GM12878 (cell line): ENCODE data around the gene ZFP36. TPM values are rescaled to one million over a fixed set of nuclear protein-coding genes. Genes with fewer than 3 reads are reported as not detected.

Source experiments
- ATAC-seq: fragments of 200-7000 bp; cut with Tn5 transposase; 3 replicates; pipeline ENCODE4 v1.9.1; 2020; ENCODE audit warnings: mild to moderate bottlenecking, moderate library complexity
- BruUV-seq: library from RNA; stranded (reverse); fragments of 400-500 nt; replicated peaks from 2 replicates; lab custom pipeline; 2021; lab: Mats Ljungman, UMichigan
- CTCF ChIA-PET: fragments of 300-600 bp; sonication (Branson Sonifier 250); formaldehyde crosslinking; extraction: SDS; loops from one replicate; lab custom pipeline; 2021; ENCODE audit warnings: inconsistent platforms; lab: Yijun Ruan, JAX
- POLR2A ChIA-PET: fragments of 350-600 bp; formaldehyde crosslinking; extraction: SDS; loops from one replicate; lab custom pipeline; 2021; ENCODE audit warnings: inconsistent platforms; lab: Charles Lee
- RAD21 ChIA-PET: fragments of 300-600 bp; sonication (Branson Sonifier 250); formaldehyde crosslinking; loops from one replicate; lab custom pipeline; 2023; ENCODE audit warnings: antibody characterized with exemption; ENCODE audit not compliant: unreplicated experiment; lab: Charles Lee
- SMC1A ChIA-PET: fragments of 300-600 bp; sonication (Branson Sonifier 250); formaldehyde crosslinking; loops from one replicate; lab custom pipeline; 2023; ENCODE audit not compliant: unreplicated experiment, uncharacterized antibody; lab: Charles Lee
- DNase-seq: peaks from one replicate; pipeline ENCODE4 v3.0.0-alpha.2; 2011; ENCODE audit warnings: low read depth, low spot score
- FAIRE-seq: peaks from 3 replicates; lab custom pipeline; 2011; peaks lifted over from hg19 to GRCh38; lab: Jason Lieb, UNC
- H2AFZ ChIP-seq: 2 replicates; pipeline ENCODE4 v1.6.0; 2011; ENCODE audit warnings: low read depth, low read length, control low read depth; ENCODE audit not compliant: control insufficient read depth
- H3K27ac ChIP-seq: 2 replicates; pipeline ENCODE4 v1.5.1; 2011; ENCODE audit warnings: control low read depth; ENCODE audit not compliant: control insufficient read depth, insufficient read depth
- H3K27me3 ChIP-seq, 2 experiments: replicated peaks in 1 of 2; 2 replicates each; pipeline versions ENCODE4 v1.6.0 to v1.6.1; 2011; ENCODE audit warnings: low read length in 1 of 2; ENCODE audit not compliant: control insufficient read depth in 2 of 2, insufficient read depth in 2 of 2
- H3K36me3 ChIP-seq, 2 experiments: 2 replicates each; pipeline ENCODE4 v1.5.1; 2011; ENCODE audit warnings: low read length in 1 of 2; ENCODE audit not compliant: control insufficient read depth in 2 of 2, insufficient read depth in 2 of 2
- H3K4me1 ChIP-seq: 2 replicates; pipeline ENCODE4 v1.6.1; 2011; ENCODE audit warnings: mild to moderate bottlenecking, low read length, moderate library complexity, mixed read lengths; ENCODE audit not compliant: control insufficient read depth, insufficient read depth
- H3K4me2 ChIP-seq: 2 replicates; pipeline ENCODE4 v1.6.0; 2011; ENCODE audit warnings: control low read depth; ENCODE audit not compliant: control insufficient read depth, insufficient read depth
- H3K4me3 ChIP-seq: fragments of 200-600 bp; sonication (generic); 2 replicates; pipeline ENCODE4 v1.5.1; 2016
- H3K79me2 ChIP-seq: 2 replicates; pipeline ENCODE4 v1.6.0; 2011; ENCODE audit warnings: low read length; ENCODE audit not compliant: control insufficient read depth, insufficient read depth
- H3K9ac ChIP-seq: 2 replicates; pipeline ENCODE4 v1.8.0; 2011; ENCODE audit warnings: low read length, control low read depth, mixed read lengths; ENCODE audit not compliant: control insufficient read depth, insufficient read depth
- H3K9me3 ChIP-seq: replicated peaks from 3 replicates; pipeline ENCODE4 v1.5.1; 2011; ENCODE audit warnings: mild to moderate bottlenecking, low read length; ENCODE audit not compliant: control insufficient read depth, insufficient read depth
- H4K20me1 ChIP-seq: 2 replicates; pipeline ENCODE4 v1.6.0; 2011; ENCODE audit not compliant: control insufficient read depth, insufficient read depth
- BACH1 ChIP-seq: fragments of 450-650 bp; IDR thresholded peaks from 2 replicates; pipeline ENCODE4 v1.6.1; 2017; ENCODE audit warnings: mild to moderate bottlenecking, borderline replicate concordance
- BHLHE40 ChIP-seq, 2 experiments: fragments of 450-650 bp in 1 of 2; IDR thresholded peaks; 2 replicates each; pipeline ENCODE4 v1.6.1; 2011 to 2017; ENCODE audit warnings: low read depth in 2 of 2, borderline replicate concordance in 1 of 2, improper control_type of control experiment in 1 of 2, low read length in 1 of 2, mild to moderate bottlenecking in 1 of 2
- CBFB ChIP-seq: IDR thresholded peaks from 2 replicates; pipeline ENCODE4 v1.6.1; 2016; ENCODE audit warnings: antibody characterized with exemption, low read depth
- EGR1 ChIP-seq, 2 experiments: IDR thresholded peaks; 1 replicate in 1 of 2; 2 replicates in 1 of 2; pipeline ENCODE4 v1.6.1; 2011 to 2012; ENCODE audit warnings: low read depth in 2 of 2, low read length in 2 of 2, borderline replicate concordance in 1 of 2, mild to moderate bottlenecking in 1 of 2, moderate library complexity in 1 of 2
- FOXM1 ChIP-seq: IDR thresholded peaks from 2 replicates; pipeline ENCODE4 v1.6.1; 2012; ENCODE audit warnings: low read depth, mild to moderate bottlenecking, inconsistent platforms, low read length, moderate library complexity
- HDAC6 ChIP-seq: fragments of 200-600 bp; sonication (generic); IDR thresholded peaks from one replicate; pipeline ENCODE4 v1.8.0; 2017; ENCODE audit warnings: antibody characterized with exemption; ENCODE audit not compliant: unreplicated experiment
- MTA3 ChIP-seq: IDR thresholded peaks from 2 replicates; pipeline ENCODE4 v1.6.1; 2012; ENCODE audit warnings: low read length, inconsistent platforms, borderline replicate concordance
- NFYA ChIP-seq: IDR thresholded peaks from 2 replicates; pipeline ENCODE4 v1.6.1; 2011; ENCODE audit warnings: low read depth, mild to moderate bottlenecking, low read length, improper control_type of control experiment, borderline replicate concordance
- POLR2A ChIP-seq: IDR thresholded peaks from 2 replicates; pipeline ENCODE4 v1.6.1; 2011; ENCODE audit warnings: low read depth, mild to moderate bottlenecking, low read length
- POLR2AphosphoS2 ChIP-seq: IDR thresholded peaks from 2 replicates; pipeline ENCODE4 v1.6.1; 2011; ENCODE audit warnings: low read depth, mild to moderate bottlenecking, low read length, improper control_type of control experiment, moderate library complexity
- RUNX3 ChIP-seq: IDR thresholded peaks from 2 replicates; pipeline ENCODE4 v1.6.1; 2012; ENCODE audit warnings: low read length, inconsistent platforms
- TCF12 ChIP-seq: IDR thresholded peaks from 2 replicates; pipeline ENCODE4 v1.6.1; 2011; ENCODE audit warnings: low read depth, mild to moderate bottlenecking, low read length
- WGBS: methylation state at CpG from one replicate; pipeline ENCODE4 v1.1.6; 2016; ENCODE audit warnings: low lambda C conversion rate; ENCODE audit not compliant: insufficient replicate concordance, insufficient coverage; ENCODE audit errors: missing lambda C conversion rate; 5-methylcytosine and 5-hydroxymethylcytosine counted together
- in situ Hi-C: fragments of 300-500 bp; cut with MboI; formaldehyde crosslinking; loops from 9 replicates; pipeline ENCODE4 v1.14.3; 2018; ENCODE audit warnings: mixed read lengths
- intact Hi-C: fragments of 100-400 bp; cut with micrococcal nuclease; formaldehyde crosslinking; loops from one replicate; pipeline ENCODE4 v1.14.2; 2022; ENCODE audit not compliant: unreplicated experiment
- polyA plus RNA-seq, 11 experiments: library from polyadenylated mRNA; depleted of rRNA in 4 of 11; unstranded in 6 of 11; stranded (reverse) in 5 of 11; fragments of >200 nt; fragmentation: Nextera tagmentation in 4 of 11; fragmentation: Illumina TruSeq in 1 of 11; extraction: Ambion mirVana in 4 of 11; extraction: Trizol in 1 of 11; gene quantifications; 1 replicate in 1 of 11; 2 replicates in 10 of 11; pipeline versions ENCODE4 v1.2.1 to v1.2.3, GENCODE V29; 2011 to 2016; ENCODE audit warnings: inconsistent platforms in 2 of 11, missing spikeins in 2 of 11, low read depth in 1 of 11
- total RNA-seq, 4 experiments: library from RNA; depleted of rRNA in 3 of 4; stranded (reverse); fragments of >200 nt in 3 of 4; fragmentation: Illumina TruSeq in 1 of 4; extraction: Trizol in 1 of 4; gene quantifications; 2 replicates each; pipeline versions ENCODE4 v1.2.1 to v1.2.3, GENCODE V29; 2013 to 2021
- TF ChIP-seq, protein P1 (sequence below): fragments of 450-650 bp; IDR thresholded peaks from 2 replicates; pipeline ENCODE4 v1.6.1; 2016; ENCODE audit warnings: mild to moderate bottlenecking
- TF ChIP-seq, protein P2 (sequence below): fragments of 450-650 bp; IDR thresholded peaks from 2 replicates; pipeline ENCODE4 v1.6.1; 2017; ENCODE audit warnings: mild to moderate bottlenecking, moderate library complexity

The ZFP36 gene
- total and polyA plus RNA-seq, 10 of the 15 experiments (the other 5 are each of a cell fraction or from before 2014, with no cell fraction given) = 5.3 to 55.0 (median 18.1) TPM

- TF ChIP-seq EGR1 (IDR thresholded peaks at IDR 0.05; ENCODE audit: borderline replicate concordance in 1 of 2, low read depth in 2 of 2, low read length in 2 of 2) = peak in 1 of 2 experiments; percentile 6; a peak in 1 of 3 replicates
- no peak for TF ChIP-seq RUNX3
- no peak for TF ChIP-seq CBFB
- peak; percentile 37; the same call in 1 of the 2 replicates for TF ChIP-seq BACH1
These were observed 1.2 kb downstream of the ZFP36 start (continued) for GRCh38 chr19:39407660-39408391.

DNA sequence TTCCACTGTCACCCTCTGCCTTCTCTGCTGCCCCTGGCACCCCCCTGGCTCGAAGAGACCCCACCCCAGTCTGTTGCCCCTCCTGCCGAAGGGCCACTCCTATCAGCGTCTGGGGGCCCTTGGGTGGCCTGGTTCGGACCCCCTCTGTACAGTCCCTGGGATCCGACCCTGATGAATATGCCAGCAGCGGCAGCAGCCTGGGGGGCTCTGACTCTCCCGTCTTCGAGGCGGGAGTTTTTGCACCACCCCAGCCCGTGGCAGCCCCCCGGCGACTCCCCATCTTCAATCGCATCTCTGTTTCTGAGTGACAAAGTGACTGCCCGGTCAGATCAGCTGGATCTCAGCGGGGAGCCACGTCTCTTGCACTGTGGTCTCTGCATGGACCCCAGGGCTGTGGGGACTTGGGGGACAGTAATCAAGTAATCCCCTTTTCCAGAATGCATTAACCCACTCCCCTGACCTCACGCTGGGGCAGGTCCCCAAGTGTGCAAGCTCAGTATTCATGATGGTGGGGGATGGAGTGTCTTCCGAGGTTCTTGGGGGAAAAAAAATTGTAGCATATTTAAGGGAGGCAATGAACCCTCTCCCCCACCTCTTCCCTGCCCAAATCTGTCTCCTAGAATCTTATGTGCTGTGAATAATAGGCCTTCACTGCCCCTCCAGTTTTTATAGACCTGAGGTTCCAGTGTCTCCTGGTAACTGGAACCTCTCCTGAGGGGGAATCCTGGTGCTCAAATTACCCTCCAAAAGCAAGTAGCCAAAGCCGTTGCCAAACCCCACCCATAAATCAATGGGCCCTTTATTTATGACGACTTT, 2.0 kb downstream of the ZFP36 start:
- H3K4me1 ChIP-seq = peaks cover 33% of the 10 kb centered on the region
- BruUV-seq = no TSS peak
- in situ Hi-C loops = no loop called here
- peak; percentile 83 for TF ChIP-seq HDAC6
- TF ChIP-seq MTA3 = no peak
- TF ChIP-seq TCF12 = no peak
- no peak for TF ChIP-seq FOXM1
- no peak for TF ChIP-seq NFYA
- TF ChIP-seq POLR2AphosphoS2 = peak; percentile 84
- TF ChIP-seq POLR2A = peak; percentile 76
- TF ChIP-seq, protein P1, sequence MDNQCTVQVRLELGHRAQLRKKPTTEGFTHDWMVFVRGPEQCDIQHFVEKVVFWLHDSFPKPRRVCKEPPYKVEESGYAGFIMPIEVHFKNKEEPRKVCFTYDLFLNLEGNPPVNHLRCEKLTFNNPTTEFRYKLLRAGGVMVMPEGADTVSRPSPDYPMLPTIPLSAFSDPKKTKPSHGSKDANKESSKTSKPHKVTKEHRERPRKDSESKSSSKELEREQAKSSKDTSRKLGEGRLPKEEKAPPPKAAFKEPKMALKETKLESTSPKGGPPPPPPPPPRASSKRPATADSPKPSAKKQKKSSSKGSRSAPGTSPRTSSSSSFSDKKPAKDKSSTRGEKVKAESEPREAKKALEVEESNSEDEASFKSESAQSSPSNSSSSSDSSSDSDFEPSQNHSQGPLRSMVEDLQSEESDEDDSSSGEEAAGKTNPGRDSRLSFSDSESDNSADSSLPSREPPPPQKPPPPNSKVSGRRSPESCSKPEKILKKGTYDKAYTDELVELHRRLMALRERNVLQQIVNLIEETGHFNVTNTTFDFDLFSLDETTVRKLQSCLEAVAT = peak; percentile 56
- TF ChIP-seq BHLHE40 (IDR thresholded peaks at IDR 0.05; ENCODE audit: borderline replicate concordance in 1 of 2, low read depth in 2 of 2, low read length in 1 of 2) = no peak; a peak in 1 of 4 replicates
- TF ChIP-seq, protein P2, sequence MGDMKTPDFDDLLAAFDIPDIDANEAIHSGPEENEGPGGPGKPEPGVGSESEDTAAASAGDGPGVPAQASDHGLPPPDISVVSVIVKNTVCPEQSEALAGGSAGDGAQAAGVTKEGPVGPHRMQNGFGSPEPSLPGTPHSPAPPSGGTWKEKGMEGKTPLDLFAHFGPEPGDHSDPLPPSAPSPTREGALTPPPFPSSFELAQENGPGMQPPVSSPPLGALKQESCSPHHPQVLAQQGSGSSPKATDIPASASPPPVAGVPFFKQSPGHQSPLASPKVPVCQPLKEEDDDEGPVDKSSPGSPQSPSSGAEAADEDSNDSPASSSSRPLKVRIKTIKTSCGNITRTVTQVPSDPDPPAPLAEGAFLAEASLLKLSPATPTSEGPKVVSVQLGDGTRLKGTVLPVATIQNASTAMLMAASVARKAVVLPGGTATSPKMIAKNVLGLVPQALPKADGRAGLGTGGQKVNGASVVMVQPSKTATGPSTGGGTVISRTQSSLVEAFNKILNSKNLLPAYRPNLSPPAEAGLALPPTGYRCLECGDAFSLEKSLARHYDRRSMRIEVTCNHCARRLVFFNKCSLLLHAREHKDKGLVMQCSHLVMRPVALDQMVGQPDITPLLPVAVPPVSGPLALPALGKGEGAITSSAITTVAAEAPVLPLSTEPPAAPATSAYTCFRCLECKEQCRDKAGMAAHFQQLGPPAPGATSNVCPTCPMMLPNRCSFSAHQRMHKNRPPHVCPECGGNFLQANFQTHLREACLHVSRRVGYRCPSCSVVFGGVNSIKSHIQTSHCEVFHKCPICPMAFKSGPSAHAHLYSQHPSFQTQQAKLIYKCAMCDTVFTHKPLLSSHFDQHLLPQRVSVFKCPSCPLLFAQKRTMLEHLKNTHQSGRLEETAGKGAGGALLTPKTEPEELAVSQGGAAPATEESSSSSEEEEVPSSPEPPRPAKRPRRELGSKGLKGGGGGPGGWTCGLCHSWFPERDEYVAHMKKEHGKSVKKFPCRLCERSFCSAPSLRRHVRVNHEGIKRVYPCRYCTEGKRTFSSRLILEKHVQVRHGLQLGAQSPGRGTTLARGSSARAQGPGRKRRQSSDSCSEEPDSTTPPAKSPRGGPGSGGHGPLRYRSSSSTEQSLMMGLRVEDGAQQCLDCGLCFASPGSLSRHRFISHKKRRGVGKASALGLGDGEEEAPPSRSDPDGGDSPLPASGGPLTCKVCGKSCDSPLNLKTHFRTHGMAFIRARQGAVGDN = 0 out of 2 replicates have a peak, but pooled peaks have one; percentile 14

More for the DNA sequence above, 2.0 kb downstream of the ZFP36 start:
- ChIA-PET RAD21 (interaction anchor here (0.6 to 4.5 kb wide), 3 partner anchors 11 to 460 kb away, joined by 3 to 37 read pairs (median 5); partner anchors contain the start of gene SAMD4B), CTCF (interaction anchor here (1.1 to 1.4 kb wide), 3 partner anchors 7 to 11 kb away, joined by 4 to 14 read pairs (median 4); no protein-coding TSS in a partner anchor), SMC1A (interaction anchor here (1.4 to 3.0 kb wide), 2 partner anchors 10 to 18 kb away, joined by 4 to 18 read pairs; partner anchors contain the start of genes MED29 and PAF1), POLR2A (interaction anchor here (1.2 to 3.9 kb wide), 4 partner anchors 11 to 37 kb away, joined by 3 to 39 read pairs (median 6); partner anchors contain the start of genes MED29, PAF1, RPS16 and SUPT5H)
- Histone ChIP-seq H3K27me3 (no peaks in the 10 kb centered on the region), H3K27ac (peak overlapping the region; percentile 100), H3K9me3 (no peaks in the 10 kb centered on the region), H3K4me2 (peak overlapping the region; percentile 83), H3K4me3 (peak overlapping the region; percentile 98), H3K36me3 (peaks cover 2 to 6% of the 10 kb centered on the region in 2 experiments; a peak in 2 of 4 replicates), H3K9ac (peak overlapping the region; percentile 80), H2AFZ (no peak overlapping the region), H3K79me2 (peaks cover 63% of the 10 kb centered on the region), H4K20me1 (no peaks in the 10 kb centered on the region)
- ATAC-seq = no peak
- intact Hi-C loops = loop anchor here (10.0 kb wide), 1 partner anchor 434 kb away; the partner anchor contains the start of gene FBXO17
- DNase-seq = no peak
- no peak for FAIRE-seq
- under 1% methylated on average over 20 of the region's 20 CpGs for WGBS
